A549 (cell line): ENCODE measurements around the gene IPP. TPM values are rescaled to one million over a fixed set of nuclear protein-coding genes. Genes with fewer than 3 reads are reported as not detected.

Experiments used
- ATAC-seq, 2 experiments: fragments of 200-7000 bp in 1 of 2; fragments of >200 bp in 1 of 2; cut with Nextera tagmentation in 1 of 2; cut with Tn5 transposase in 1 of 2; 3 replicates each; pipeline versions ENCODE4 v1.8.0 to v1.9.1; 2018 to 2020; ENCODE audit warnings: mild to moderate bottlenecking in 1 of 2, moderate library complexity in 1 of 2
- CTCF ChIA-PET: fragments of 300-600 bp; sonication (Branson Sonifier 250); formaldehyde crosslinking; extraction: SDS; loops from one replicate; lab custom pipeline; 2021; ENCODE audit warnings: antibody characterized with exemption, inconsistent platforms; lab: Yijun Ruan, JAX
- POLR2A ChIA-PET: fragments of 350-600 bp; formaldehyde crosslinking; extraction: SDS; loops from one replicate; lab custom pipeline; 2021; ENCODE audit warnings: antibody characterized with exemption, inconsistent platforms; lab: Yijun Ruan, JAX
- DNase-seq, 2 experiments: peaks; one replicate each; pipeline versions ENCODE4 v3.0.0 to v3.0.0-alpha.2; 2011 to 2016; ENCODE audit warnings: low read depth in 1 of 2, low spot score in 1 of 2
- FAIRE-seq: peaks from 2 replicates; lab custom pipeline; 2011; peaks lifted over from hg19 to GRCh38; lab: Jason Lieb, UNC
- H3K27ac ChIP-seq, 2 experiments: fragments of >200 bp; sonication (Bioruptor Twin); formaldehyde crosslinking; 3 replicates each; pipeline ENCODE4 v1.5.1; 2016 to 2017
- H3K4me1 ChIP-seq: fragments of >200 bp; sonication (Bioruptor Twin); formaldehyde crosslinking; 3 replicates; pipeline ENCODE4 v1.6.1; 2016
- H3K4me2 ChIP-seq: fragments of >200 bp; sonication (Bioruptor Twin); formaldehyde crosslinking; 3 replicates; pipeline ENCODE4 v1.6.1; 2016
- H3K4me3 ChIP-seq: fragments of >200 bp; sonication (Bioruptor Twin); formaldehyde crosslinking; 3 replicates; pipeline ENCODE4 v1.5.1; 2016
- H3K9me3 ChIP-seq: fragments of >200 bp; sonication (Bioruptor Twin); formaldehyde crosslinking; 3 replicates; pipeline ENCODE4 v1.6.1; 2016
- CBX8 ChIP-seq: fragments of 200-600 bp; sonication (generic); IDR thresholded peaks from 2 replicates; pipeline ENCODE4 v1.6.1; 2016
- CHD4 ChIP-seq: fragments of 200-600 bp; sonication (generic); IDR thresholded peaks from 2 replicates; pipeline ENCODE4 v1.6.1; 2016; ENCODE audit warnings: antibody characterized with exemption, mild to moderate bottlenecking, borderline replicate concordance
- EHF ChIP-seq: fragments of 250-450 bp; sonication (Bioruptor Pico); IDR thresholded peaks from 2 replicates; pipeline ENCODE4 v1.5.0; 2020; ENCODE audit warnings: mild to moderate bottlenecking
- ELK1 ChIP-seq: fragments of 150-350 bp; IDR thresholded peaks from 2 replicates; pipeline ENCODE4 v1.6.1; 2014; ENCODE audit warnings: low read depth, mild to moderate bottlenecking, low read length
- EP300 ChIP-seq, 2 experiments: fragments of >200 bp; sonication (Bioruptor Twin); formaldehyde crosslinking; IDR thresholded peaks; 2 replicates in 1 of 2; 3 replicates in 1 of 2; pipeline ENCODE4 v1.6.1; 2016 to 2017
- FOSL2 ChIP-seq, 2 experiments: fragments of 450-650 bp in 1 of 2; fragments of >200 bp in 1 of 2; sonication (Bioruptor Twin) in 1 of 2; formaldehyde crosslinking; IDR thresholded peaks; 2 replicates each; pipeline versions ENCODE4 v1.5.0 to v1.6.1; 2016 to 2020; ENCODE audit warnings: mild to moderate bottlenecking in 1 of 2, moderate library complexity in 1 of 2
- HEYL ChIP-seq: fragments of 250-450 bp; sonication (Bioruptor Pico); IDR thresholded peaks from 2 replicates; pipeline ENCODE4 v1.8.0; 2021; ENCODE audit warnings: mild to moderate bottlenecking, moderate library complexity
- HOXB13 ChIP-seq: fragments of 250-450 bp; sonication (Bioruptor Pico); IDR thresholded peaks from 2 replicates; pipeline ENCODE4 v1.5.0; 2020; ENCODE audit warnings: low read depth, mild to moderate bottlenecking, moderate library complexity
- KDM1A ChIP-seq: fragments of 200-600 bp; sonication (generic); IDR thresholded peaks from 2 replicates; pipeline ENCODE4 v1.6.1; 2016; ENCODE audit warnings: low read depth, mild to moderate bottlenecking
- MAZ ChIP-seq: fragments of 150-350 bp; IDR thresholded peaks from 2 replicates; pipeline ENCODE4 v1.6.1; 2014; ENCODE audit warnings: antibody characterized with exemption, low read depth, low read length, borderline replicate concordance
- MYC ChIP-seq: IDR thresholded peaks from 2 replicates; pipeline ENCODE4 v1.6.1; 2012; ENCODE audit warnings: mild to moderate bottlenecking, inconsistent platforms, low read length, improper control_type of control experiment, borderline replicate concordance
- NFE2L2 ChIP-seq: fragments of 150-350 bp; conservative IDR thresholded peaks from 2 replicates; pipeline ENCODE4 v1.6.1; 2014; ENCODE audit warnings: low read length
- NR3C1 ChIP-seq: fragments of >200 bp; sonication (Bioruptor Twin); formaldehyde crosslinking; IDR thresholded peaks from 3 replicates; pipeline ENCODE4 v1.6.1; 2017
- PBX3 ChIP-seq: IDR thresholded peaks from 2 replicates; pipeline ENCODE4 v1.6.1; 2012
- POLR2AphosphoS2 ChIP-seq: conservative IDR thresholded peaks from 2 replicates; pipeline ENCODE4 v1.6.1; 2012; ENCODE audit warnings: low read length, improper control_type of control experiment, inconsistent platforms
- RAD21 ChIP-seq, 2 experiments: fragments of >200 bp in 1 of 2; sonication (Bioruptor Twin) in 1 of 2; formaldehyde crosslinking in 1 of 2; IDR thresholded peaks in 1 of 2; conservative IDR thresholded peaks in 1 of 2; 2 replicates in 1 of 2; 3 replicates in 1 of 2; pipeline ENCODE4 v1.6.1; 2012 to 2018; ENCODE audit warnings: inconsistent platforms in 1 of 2
- RFX5 ChIP-seq: fragments of 450-650 bp; IDR thresholded peaks from 2 replicates; pipeline ENCODE4 v1.7.1; 2014; ENCODE audit warnings: antibody characterized with exemption, mild to moderate bottlenecking, moderate library complexity
- SMC3 ChIP-seq: fragments of >200 bp; sonication (Bioruptor Twin); formaldehyde crosslinking; IDR thresholded peaks from 3 replicates; pipeline ENCODE4 v1.6.1; 2018; ENCODE audit warnings: inconsistent platforms
- TFCP2L1 ChIP-seq: fragments of 250-450 bp; sonication (Bioruptor Pico); IDR thresholded peaks from 2 replicates; pipeline ENCODE4 v1.5.0; 2021; ENCODE audit warnings: mild to moderate bottlenecking
- TP53 ChIP-seq: fragments of 250-450 bp; sonication (Bioruptor Pico); IDR thresholded peaks from 2 replicates; pipeline ENCODE4 v1.5.0; 2021; ENCODE audit warnings: mild to moderate bottlenecking, moderate library complexity
- ZNF302 ChIP-seq: fragments of 250-450 bp; sonication (Bioruptor Pico); IDR thresholded peaks from 2 replicates; pipeline ENCODE4 v1.9.0; 2021; ENCODE audit warnings: inconsistent platforms, mild to moderate bottlenecking, moderate library complexity
- WGBS: methylation state at CpG from one replicate; pipeline ENCODE4 v1.1.6; 2017; ENCODE audit errors: missing lambda C conversion rate; 5-methylcytosine and 5-hydroxymethylcytosine counted together
- polyA plus RNA-seq, 4 experiments: library from polyadenylated mRNA; depleted of rRNA in 3 of 4; stranded (reverse); fragments of >200 nt; fragmentation: RNase III in 1 of 4; extraction: RNeasy Plus Mini Kit Qiagen cat#74134 plus additional on column Dnase treatment in 1 of 4; gene quantifications; 2 replicates in 3 of 4; 3 replicates in 1 of 4; pipeline ENCODE4 v1.2.3, GENCODE V29; 2011 to 2017
- TF ChIP-seq, protein P1 (sequence below): fragments of >200 bp; sonication (Bioruptor Twin); formaldehyde crosslinking; IDR thresholded peaks from 3 replicates; pipeline ENCODE4 v1.6.1; 2016

IPP gene
- polyA plus RNA-seq, 2 of the 4 experiments (the other 2 are of a cell fraction), result 7.6 to 11.9 TPM

GRCh38 chr1:45674478-45674877 lies 76.0 kb downstream of the IPP start:
- Histone ChIP-seq H3K4me3 (no peak overlapping the region), H3K4me1 (peaks cover 41% of the 10 kb centered on the region), H3K27ac (peak overlapping the region in 1 of 2 experiments; percentile 19; a peak in 1 of 6 replicates), H3K4me2 (0 out of 3 replicates have a peak overlapping the region, but pooled peaks have one; percentile 17), H3K9me3 (no peaks in the 10 kb centered on the region)
- no peak for TF ChIP-seq TP53
- TF ChIP-seq POLR2AphosphoS2, result no peak
- TF ChIP-seq CBX8, result no peak
- TF ChIP-seq, protein P1, sequence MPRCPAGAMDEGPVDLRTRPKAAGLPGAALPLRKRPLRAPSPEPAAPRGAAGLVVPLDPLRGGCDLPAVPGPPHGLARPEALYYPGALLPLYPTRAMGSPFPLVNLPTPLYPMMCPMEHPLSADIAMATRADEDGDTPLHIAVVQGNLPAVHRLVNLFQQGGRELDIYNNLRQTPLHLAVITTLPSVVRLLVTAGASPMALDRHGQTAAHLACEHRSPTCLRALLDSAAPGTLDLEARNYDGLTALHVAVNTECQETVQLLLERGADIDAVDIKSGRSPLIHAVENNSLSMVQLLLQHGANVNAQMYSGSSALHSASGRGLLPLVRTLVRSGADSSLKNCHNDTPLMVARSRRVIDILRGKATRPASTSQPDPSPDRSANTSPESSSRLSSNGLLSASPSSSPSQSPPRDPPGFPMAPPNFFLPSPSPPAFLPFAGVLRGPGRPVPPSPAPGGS, result no peak
- no peak for TF ChIP-seq SMC3
- ATAC-seq (no peak), DNase-seq (no peak), FAIRE-seq (no peak)
- 82% methylated on average over 5 of the region's 5 CpGs for WGBS
- CTCF ChIA-PET, result no interaction called here
- POLR2A ChIA-PET, result no interaction called here

- no peaks in the 10 kb centered on the region for H3K9me3 ChIP-seq
- H3K4me1 ChIP-seq, result peaks cover 41% of the 10 kb centered on the region
- 0 out of 3 replicates have a peak overlapping the region, but pooled peaks have one; percentile 17 for H3K4me2 ChIP-seq
- ChIA-PET CTCF (interaction anchor here (0.7 kb wide), 1 partner anchor 87 kb away, joined by 5 read pairs; no protein-coding TSS in a partner anchor), POLR2A (no interaction called here)
- no peak for DNase-seq
- ATAC-seq, result no peak
- no peak for FAIRE-seq
- 95% methylated on average over 4 of the region's 4 CpGs for WGBS
- H3K4me3 ChIP-seq, result no peak overlapping the region
- TF ChIP-seq TP53, result no peak
- TF ChIP-seq CHD4, result no peak
- no peak for TF ChIP-seq MAZ
- TF ChIP-seq RAD21 (conservative IDR thresholded peaks at IDR 0.05 in 1 of 2, IDR thresholded peaks at IDR 0.05 in 1 of 2), result no peak
- TF ChIP-seq NFE2L2, result no peak
- TF ChIP-seq TFCP2L1 (CRISPR knock-in tag), result no peak
- TF ChIP-seq EHF, result no peak
- no peak overlapping the region for H3K27ac ChIP-seq
Measured at GRCh38 chr1:45673956-45674355, 76.5 kb downstream of the IPP start.

- H3K4me3 ChIP-seq, result no peak overlapping the region
- H3K4me2 ChIP-seq, result peak overlapping the region; percentile 32; the same call in 2 of the 3 replicates
- H3K4me1 ChIP-seq, result peaks cover 29% of the 10 kb centered on the region
- ChIA-PET CTCF (interaction anchor here (1.7 kb wide), 1 partner anchor 20 kb away, joined by 4 read pairs; no protein-coding TSS in a partner anchor), POLR2A (no interaction called here)
- TF ChIP-seq HOXB13, result no peak
- no peak for TF ChIP-seq NR3C1
- TF ChIP-seq KDM1A, result no peak
- TF ChIP-seq RFX5, result no peak
- TF ChIP-seq HEYL, result no peak
- no peak for TF ChIP-seq PBX3
- TF ChIP-seq EP300 (IDR thresholded peaks at IDR 0.05), result no peak
- TF ChIP-seq ZNF302 (CRISPR knock-in tag), result no peak
- no peak for TF ChIP-seq MYC
- no peak for TF ChIP-seq ELK1
- no peak for TF ChIP-seq TFCP2L1 (CRISPR knock-in tag)
- no peak for TF ChIP-seq FOSL2 (IDR thresholded peaks at IDR 0.05)
- no peak for TF ChIP-seq FOSL2 (CRISPR knock-in tag; IDR thresholded peaks at IDR 0.05)
- H3K27ac ChIP-seq, result no peak overlapping the region
- no peak for FAIRE-seq
- no peak for ATAC-seq
- H3K9me3 ChIP-seq, result no peaks in the 10 kb centered on the region
- DNase-seq, result no peak
- WGBS, result 79% methylated on average over 6 of the region's 6 CpGs
Measured at GRCh38 chr1:45669859-45670655, 80.4 kb downstream of the IPP start.
